KBM-7 (cell line): ENCODE data around the gene MAPK1.
"Not testable (repeated sequence)": the region's sequence is repeated elsewhere in the genome, so short reads cannot be mapped to it uniquely, and the experiment has no call there.

Source experiments
- DNase-seq: peaks from one replicate; pipeline ENCODE4 v3.0.0-alpha.2; 2015
- in situ Hi-C: fragments of 300-500 bp; cut with MboI; formaldehyde crosslinking; loops from 2 replicates; pipeline ENCODE4 v1.14.3; 2020; ENCODE audit warnings: low sequenced_read_pairs, low pct_unique_long_range_greater_than_20kb, mixed read lengths

Gene MAPK1

DNA sequence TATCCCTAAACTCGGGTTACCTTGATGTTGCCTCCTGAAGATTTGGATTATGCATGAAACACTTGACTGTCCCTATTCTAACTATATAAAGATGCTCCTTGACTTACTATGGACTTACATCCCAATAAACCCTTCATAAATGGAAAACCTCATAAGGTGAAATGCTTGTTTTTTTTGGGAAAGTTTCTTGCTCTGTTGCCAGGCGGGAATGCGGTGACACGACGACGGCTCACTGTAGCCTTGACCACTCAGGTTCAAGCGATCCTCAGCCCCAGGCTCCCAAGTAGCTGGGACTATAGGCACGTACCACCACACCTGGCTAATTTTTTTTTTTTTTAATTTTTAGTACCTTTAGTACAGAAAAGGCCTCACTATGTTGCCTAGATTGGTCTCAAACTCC lies 10.6 kb downstream of the MAPK1 start:
- in situ Hi-C loops: no loop called here
- no peak for DNase-seq

- no peak for DNase-seq
- in situ Hi-C loops: no loop called here
These were observed 11.2 kb downstream of the MAPK1 start for GRCh38 chr22:21856197-21856596.

GRCh38 chr22:21855676-21856075 lies 11.8 kb downstream of the MAPK1 start:
- in situ Hi-C loops: no loop called here
- DNase-seq: no peak

- in situ Hi-C loops: no loop called here
- DNase-seq: no peak
These were observed 16.8 kb downstream of the MAPK1 start for GRCh38 chr22:21850660-21851059.

- in situ Hi-C loops: no loop called here
- no peak for DNase-seq
These were observed 18.0 kb downstream of the MAPK1 start for GRCh38 chr22:21849489-21849888.

- in situ Hi-C loops: not testable (repeated sequence)
These were observed 19.4 kb downstream of the MAPK1 start for GRCh38 chr22:21848057-21848456.

GRCh38 chr22:21845558-21846453 lies 21.6 kb downstream of the MAPK1 start:
- DNase-seq: no peak
- in situ Hi-C loops: no loop called here

More at GRCh38 chr22:21848057-21848456, 19.4 kb downstream of the MAPK1 start:
- DNase-seq: not testable (repeated sequence)

DNA sequence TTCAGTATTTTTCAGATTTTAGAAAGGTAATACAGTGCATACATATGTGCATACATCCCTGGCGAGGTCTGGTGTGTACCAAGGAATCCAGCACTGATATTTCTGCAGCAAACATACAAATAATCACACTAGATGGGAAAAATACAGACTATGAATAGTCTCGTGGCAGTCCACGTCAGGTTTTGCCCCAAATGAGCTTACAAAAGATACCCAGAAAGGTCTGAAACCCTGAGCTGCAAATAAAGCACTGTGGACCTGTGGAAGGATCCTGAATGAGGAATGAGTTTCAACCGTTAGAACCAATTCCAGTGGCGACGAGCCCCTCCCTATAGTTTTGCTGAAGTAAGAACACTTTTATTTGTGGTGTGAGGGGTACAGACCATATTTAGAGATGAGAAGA lies 24.5 kb downstream of the MAPK1 start:
- in situ Hi-C loops: no loop called here
- no peak for DNase-seq

- in situ Hi-C loops: no loop called here
These were observed 26.0 kb downstream of the MAPK1 start for GRCh38 chr22:21841422-21841821.

GRCh38 chr22:21840236-21840823 lies 27.1 kb downstream of the MAPK1 start:
- in situ Hi-C loops: no loop called here
- no peak for DNase-seq

More at GRCh38 chr22:21841422-21841821, 26.0 kb downstream of the MAPK1 start:
- DNase-seq: no peak

DNA sequence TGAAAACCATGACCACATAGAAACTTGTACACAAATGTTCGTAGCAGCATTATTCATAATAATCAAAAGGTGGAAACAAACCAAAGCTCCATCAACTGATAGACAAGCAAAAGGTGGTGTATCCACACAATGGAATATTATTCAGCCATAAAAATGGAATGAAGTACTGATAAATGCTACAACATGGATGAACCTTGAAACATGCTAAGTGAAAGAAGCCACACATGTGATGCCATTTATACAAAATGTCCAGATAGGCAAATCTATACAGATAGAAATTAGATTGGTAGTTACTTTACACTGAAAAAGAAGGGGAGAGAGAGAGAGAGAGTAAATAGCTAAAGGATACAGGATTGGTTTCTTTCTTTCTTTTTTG lies 27.7 kb downstream of the MAPK1 start:
- no peak for DNase-seq
- in situ Hi-C loops: no loop called here

- DNase-seq, in situ Hi-C loops: not testable (repeated sequence)
These were observed 28.2 kb downstream of the MAPK1 start for GRCh38 chr22:21839104-21839764.

DNA sequence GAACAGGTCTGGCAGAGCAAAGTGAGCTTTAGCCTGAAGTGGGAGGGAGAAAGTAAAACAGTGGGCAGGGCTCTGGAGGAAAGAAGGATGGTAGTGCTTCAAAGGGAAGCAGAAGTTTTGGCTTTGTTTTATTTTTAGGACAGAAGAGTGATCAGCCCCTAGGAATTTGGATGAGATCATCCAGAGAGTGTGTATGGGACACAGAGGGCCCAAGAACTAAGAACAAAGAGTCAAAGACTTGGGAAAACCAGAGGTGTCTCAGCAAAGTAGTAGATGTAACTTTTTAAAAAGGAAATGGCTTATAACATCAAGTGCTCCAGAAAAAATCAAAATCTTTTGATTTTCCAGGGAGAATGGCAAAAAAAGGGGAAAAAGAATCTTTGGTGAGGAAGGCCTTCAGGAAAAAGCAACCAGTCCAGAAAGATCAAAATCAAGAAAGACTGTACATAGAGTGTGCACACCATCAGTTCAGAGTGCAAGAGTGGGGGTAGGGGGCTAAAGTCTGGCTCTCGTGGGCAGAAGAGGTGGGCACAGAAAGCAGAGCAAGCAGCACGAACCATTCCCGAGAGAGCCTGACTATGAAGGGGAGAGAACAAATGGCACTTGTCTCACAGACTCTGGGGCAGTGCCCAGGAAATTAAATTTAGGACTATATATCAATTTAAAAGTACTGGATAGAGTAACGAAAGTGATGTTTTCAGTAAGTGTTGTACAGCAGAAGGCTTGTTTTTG lies 30.0 kb downstream of the MAPK1 start:
- in situ Hi-C loops: no loop called here
- DNase-seq: peak; percentile 43

GRCh38 chr22:21836486-21836885 lies 31.0 kb downstream of the MAPK1 start:
- DNase-seq, in situ Hi-C loops: not testable (repeated sequence)

GRCh38 chr22:21835378-21835777 lies 32.1 kb downstream of the MAPK1 start:
- no peak for DNase-seq
- in situ Hi-C loops: no loop called here

DNA sequence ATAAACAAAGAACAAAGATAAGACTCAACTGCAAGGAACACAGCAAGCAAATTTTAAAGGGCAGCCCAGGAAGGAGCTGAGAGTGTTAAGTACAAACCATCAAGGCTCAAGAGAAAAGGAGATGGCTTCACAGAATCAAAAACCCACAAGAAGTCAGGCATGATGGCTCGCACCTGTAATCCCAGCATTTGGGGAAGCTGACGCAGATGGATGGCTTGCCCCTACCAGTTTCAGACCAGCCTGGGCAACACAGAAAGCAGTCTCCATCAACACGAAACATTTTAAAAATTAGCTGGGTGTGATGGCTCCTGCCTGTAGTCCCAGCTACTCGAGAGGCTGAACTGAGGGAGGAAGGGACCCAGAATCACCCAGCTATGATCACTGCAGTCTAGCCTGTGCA lies 32.6 kb downstream of the MAPK1 start:
- in situ Hi-C loops: no loop called here

GRCh38 chr22:21832291-21833290 lies 34.9 kb downstream of the MAPK1 start:
- in situ Hi-C loops: no loop called here
- no peak for DNase-seq

More for the DNA sequence above, 32.6 kb downstream of the MAPK1 start:
- no peak for DNase-seq

- in situ Hi-C loops: no loop called here
- no peak for DNase-seq
These were observed 37.9 kb downstream of the MAPK1 start for GRCh38 chr22:21829523-21829922.
